T-helper 2 cell treated with Interferon-gamma antibody and Interleukin-4, amounts not matched to agents 100 ng/mL and 5 ng/mL, for 36 hours (primary cell): Measurements from ENCODE around the gene FGF16. TPM values are rescaled to one million over a fixed set of nuclear protein-coding genes. Genes with fewer than 3 reads are reported as not detected.
"Not testable (repeated sequence)": the region's sequence is repeated elsewhere in the genome, so short reads cannot be mapped to it uniquely, and the experiment has no call there.

ENCODE experiments used
- intact Hi-C: fragments of 100-400 bp; cut with micrococcal nuclease; formaldehyde crosslinking; loops from one replicate; pipeline ENCODE4 v1.15.1; 2023
- total RNA-seq: library from RNA; stranded (reverse); gene quantifications from 2 replicates; pipeline ENCODE4 v1.2.3, GENCODE V29; 2022

The FGF16 gene
- not detected in 2 replicates for total RNA-seq

DNA sequence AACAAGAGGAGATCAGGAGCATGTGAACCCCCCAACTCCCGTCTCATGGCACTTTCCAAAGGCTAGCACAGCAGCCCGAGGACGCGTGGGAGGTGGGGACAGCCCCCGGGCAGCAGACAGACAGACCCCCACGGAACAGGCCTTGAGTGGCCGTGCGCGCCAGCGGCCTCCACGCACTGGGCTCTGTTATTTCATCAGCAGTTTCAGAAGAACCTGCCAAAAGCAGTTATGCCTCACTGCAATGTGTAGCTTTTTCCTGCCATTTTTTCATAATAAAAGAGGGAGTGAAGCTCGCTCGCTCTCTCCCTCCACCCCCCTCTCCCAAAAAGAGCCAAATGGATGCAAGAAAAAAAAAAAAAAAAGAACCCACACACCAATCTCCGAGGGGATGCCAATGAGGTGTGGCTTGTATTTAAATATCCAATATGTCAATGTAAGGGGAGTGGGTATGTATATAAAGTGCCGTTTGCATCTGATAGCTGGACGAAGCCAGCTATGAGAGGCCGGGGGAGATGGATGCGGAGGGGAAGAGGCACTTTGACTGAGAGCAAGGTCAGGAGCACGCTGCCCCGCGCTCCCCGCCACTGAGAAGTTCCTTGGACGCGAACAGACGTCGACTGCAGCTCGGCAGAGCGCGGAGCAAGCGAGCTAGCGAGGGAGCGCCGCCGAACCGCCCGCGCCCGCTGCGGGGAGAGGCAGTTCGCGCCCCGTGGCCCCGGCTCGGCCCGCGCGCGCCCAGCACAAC is at the start of gene FGF16:
TSS of gene FGF16 (plus strand) at position 482 of the 745 bp plus-strand sequence. CDS start 286 bp downstream, outside the sequence.
- intact Hi-C loops: loop anchor here (10.0 kb wide), 1 partner anchor 448 kb away; the partner anchor contains the start of genes COX7B and MAGT1

DNA sequence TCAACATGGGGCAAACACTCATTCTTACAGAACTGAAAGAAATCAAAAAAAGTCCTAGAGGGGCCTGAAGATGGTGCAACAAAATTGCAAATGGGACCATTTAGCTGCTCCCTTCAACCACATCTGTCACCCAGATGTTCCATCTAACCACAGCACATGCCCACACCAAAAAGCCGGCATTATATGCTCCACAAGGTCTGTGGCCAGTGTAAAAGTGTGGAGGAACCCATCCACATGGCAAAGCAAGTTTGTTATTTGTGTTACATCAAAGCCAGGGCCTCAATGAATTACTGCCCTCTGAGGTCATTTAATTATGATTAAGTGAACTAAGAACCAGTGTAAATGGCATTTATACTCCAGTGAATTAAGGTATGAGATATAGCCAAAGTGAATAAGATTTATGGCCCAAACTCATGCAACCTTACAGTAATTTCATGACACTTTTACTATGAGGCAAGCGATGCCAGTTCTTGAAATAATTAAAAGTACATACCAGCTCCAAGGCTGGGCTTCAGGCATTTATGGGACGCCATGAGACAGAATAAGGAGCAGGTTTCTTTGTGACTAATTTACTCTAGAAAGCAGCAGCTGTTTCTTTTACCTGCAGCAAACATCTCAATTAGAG is 48.7 kb upstream of the FGF16 start:
- intact Hi-C loops: no loop called here

DNA sequence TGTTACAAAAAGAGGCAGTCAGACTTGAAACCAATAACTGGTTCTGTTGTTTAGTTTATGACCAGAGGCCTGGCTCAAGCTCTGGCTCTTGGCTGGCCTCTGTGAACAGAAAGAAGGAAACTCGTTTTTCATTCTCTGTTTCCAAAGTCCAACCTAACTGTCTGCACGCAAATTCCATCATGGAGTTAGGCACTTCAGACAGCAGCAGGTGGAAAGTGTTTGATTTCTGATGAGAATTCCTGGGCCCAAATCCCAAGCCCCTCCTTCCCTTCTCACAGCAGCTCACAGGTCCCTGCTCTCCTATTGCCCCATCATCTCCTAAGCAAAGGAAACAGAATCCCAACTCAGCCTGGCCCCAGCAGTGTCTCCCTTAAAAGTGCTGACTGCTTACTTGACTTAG is 42.8 kb upstream of the FGF16 start:
- intact Hi-C loops: no loop called here

DNA sequence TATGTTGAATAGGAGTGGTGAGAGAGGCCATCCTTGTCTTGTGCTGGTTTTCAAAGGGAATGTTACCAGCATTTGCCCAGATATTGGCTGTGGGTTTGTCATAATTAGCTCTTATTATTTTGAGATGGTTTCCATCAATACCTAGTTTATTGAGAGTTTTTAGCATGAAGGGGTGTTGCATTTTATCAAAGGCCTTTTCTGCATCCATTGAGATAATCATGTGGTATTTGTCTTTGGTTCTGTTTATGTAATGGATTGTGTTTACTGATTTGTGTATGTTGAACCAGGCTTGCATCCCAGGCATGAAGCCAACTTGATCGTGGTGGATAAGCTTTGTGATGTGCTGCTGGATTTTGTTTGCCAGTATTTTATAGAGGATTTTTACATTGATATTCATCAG is 39.4 kb upstream of the FGF16 start:
- intact Hi-C loops: not testable (repeated sequence)

DNA sequence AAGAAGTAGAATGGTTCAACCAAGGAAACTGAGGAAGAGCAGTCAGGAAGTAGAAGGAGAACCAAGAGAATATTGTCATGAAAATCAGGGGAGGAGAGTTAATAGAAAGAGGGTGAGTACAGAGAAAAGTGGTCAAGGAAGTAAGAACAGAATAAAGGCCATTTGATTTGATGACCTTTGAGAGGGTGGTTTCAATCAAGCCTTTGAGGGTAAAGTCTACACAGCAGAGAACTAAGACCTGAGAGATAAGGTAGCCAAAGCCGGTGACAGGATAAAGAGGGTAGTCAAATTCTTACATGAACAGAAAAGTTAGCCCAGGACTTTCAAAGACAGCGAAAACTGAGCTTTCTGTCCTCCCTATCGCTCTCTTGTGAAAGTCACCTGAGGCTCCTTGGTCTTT is 34.6 kb upstream of the FGF16 start:
- intact Hi-C loops: no loop called here

DNA sequence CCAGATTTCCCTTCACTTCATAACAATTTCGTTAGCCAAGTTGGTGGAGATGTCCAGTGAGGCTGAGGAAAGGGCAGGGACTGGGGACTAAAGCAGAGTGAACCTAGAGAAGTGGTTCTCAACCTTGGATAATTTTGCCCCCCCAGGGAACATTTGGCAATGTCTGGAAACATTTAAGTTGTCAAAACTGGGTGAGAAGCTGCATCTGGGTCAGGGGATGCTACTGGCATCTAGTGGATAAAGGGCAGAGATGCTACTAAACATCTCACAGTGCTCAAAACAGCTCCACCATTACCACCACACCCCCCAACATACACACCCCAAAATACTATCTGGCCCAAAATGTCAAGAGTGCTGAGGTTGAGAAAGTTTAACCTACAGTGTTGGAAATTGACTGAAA is 32.0 kb upstream of the FGF16 start:
- intact Hi-C loops: no loop called here

DNA sequence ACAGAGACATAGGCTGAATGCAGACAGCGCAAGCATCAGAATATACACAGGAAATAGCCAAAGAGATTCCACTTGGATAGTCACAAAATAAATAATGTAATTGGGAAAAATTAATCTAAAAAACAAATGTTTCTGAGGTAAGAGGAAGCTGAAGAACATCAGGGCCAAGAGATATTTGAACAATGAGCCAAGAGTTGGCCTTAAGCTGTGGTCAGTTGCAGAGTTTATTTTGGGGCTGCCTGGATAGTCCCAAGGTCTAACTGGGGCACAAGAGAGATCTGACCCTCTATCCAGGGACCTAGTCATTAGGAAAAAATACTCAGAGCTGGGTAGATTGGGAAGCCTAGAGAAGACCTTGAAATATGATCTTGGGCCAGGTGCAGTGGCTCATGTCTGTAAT is 31.3 kb upstream of the FGF16 start:
- intact Hi-C loops: no loop called here

DNA sequence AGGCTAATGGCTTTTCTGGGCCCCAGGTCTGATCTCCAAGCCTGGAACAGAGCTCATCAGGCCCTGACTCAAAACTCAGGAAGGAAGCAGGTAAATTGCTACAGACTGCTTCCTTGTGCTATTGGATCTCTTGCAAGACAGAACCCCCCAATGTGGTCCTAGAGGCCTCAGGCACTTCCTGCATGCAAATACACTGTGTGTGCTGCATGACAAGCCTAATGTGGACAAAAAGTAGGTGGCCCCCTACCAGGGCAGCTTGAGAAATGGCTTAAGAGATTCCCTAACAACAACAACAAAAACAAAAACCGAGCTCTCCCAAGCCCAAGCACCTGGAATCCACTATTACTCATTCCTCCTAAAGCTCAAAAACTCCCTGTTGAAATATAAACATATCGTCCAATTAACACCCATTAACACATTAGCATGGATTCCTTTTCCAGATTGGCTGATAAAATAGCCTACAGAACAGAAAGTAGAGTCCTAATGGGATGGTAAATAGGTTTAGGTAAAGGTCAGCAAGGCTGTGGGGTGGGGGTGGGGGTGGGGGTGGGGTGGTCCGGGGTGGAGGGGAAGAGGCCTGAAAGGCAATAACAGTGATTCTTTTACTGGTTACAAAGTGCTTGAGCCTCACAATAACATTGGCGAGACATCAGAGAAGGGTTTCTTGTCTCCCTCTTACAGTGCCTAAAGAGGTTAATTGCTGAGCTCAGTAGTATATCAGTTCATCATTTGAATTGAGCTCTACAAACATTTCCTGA is 24.1 kb upstream of the FGF16 start:
- intact Hi-C loops: no loop called here

DNA sequence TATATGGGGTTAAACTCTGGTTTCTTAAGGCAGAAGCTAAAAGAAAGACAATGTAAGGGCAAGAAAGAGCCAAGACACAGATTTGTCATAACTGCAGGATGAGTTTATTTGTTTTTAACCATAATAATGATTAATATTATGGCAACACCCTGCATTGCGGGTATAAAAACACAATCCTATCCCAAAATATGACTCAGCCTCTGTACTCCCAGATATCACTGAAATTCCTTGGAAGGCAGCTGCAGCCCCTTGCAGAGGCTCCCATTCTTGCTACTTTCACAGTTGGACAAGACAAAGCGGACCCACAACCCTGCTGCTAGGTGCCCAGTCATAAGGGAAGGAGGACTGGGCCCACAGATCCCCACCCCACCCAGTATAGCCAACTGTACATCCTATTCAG is 20.4 kb upstream of the FGF16 start:
- intact Hi-C loops: no loop called here

DNA sequence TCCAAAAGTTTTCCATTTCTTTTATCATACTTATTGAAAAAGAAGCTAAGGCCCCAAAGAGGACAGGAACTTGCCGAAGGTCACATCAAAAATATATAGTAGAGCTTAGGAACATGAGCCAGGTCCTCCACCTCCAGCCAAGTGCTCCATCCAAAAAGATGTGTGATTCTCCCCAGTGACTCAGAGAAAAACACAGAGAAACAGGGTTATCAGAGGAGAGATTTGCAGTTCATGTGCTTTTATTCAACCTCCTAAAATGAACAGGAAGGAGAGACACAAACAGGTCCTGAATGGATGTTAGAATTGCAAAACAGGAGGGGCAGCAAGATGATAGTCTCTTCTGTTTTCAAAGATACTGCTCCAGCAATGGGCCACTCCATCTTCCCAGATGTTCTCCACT is 19.6 kb upstream of the FGF16 start:
- intact Hi-C loops: no loop called here

DNA sequence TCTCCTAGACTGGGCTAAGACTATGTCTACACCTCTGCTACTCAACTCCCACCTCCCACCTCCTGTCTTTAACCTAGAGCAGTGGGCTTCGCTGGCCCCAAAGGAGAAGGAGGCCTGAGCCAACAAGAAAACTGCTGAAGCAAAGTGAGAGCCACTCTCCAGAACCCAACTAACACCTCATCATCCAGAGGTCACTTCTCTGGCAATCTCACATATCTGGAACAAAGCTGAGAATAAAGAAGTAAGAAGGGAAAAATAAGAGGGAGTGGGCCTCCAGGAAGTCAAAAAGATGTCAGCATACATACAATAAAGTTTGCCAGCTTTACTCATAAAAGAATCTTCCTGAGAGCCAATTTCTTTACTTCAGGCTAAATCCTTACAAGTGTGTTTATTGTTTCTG is 18.6 kb upstream of the FGF16 start:
- intact Hi-C loops: no loop called here

DNA sequence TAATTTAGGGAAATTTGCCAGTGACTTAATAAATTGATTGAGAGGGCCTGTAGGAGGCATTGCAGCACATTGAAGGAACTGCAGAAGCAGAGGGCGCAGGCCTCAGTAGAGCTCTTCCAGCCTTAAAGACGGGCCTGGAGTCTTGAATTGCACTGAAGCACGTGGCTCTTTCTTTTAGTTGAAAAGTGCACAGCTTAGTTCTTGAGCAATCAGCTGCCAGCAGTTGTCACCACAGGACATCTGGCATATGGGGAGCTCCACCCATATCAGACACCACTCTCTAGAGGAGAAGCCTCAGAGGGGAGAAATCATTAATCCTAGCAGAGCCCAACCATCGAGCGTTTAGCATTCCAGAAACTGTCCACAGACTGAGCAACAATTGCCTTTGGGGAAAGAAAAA is 16.0 kb upstream of the FGF16 start:
- intact Hi-C loops: no loop called here

DNA sequence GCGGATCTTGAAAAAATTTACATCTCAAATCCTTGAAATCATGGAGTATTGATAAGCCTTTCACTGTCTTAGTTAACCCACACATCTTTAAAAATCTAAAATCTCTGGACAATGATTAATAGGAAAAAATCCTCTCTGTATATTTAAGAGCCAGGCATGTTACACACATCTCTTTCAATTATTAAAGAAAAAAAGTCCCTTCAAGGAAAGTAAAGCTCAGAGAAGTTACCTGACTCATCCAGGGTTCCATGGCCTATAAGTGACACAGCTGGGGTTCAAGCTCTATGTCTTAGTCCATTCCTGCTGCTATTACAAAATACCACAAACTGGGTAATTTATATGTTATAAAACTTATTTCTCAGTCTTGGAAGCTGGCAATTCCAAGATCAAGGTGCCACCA is 14.2 kb upstream of the FGF16 start:
- intact Hi-C loops: no loop called here

DNA sequence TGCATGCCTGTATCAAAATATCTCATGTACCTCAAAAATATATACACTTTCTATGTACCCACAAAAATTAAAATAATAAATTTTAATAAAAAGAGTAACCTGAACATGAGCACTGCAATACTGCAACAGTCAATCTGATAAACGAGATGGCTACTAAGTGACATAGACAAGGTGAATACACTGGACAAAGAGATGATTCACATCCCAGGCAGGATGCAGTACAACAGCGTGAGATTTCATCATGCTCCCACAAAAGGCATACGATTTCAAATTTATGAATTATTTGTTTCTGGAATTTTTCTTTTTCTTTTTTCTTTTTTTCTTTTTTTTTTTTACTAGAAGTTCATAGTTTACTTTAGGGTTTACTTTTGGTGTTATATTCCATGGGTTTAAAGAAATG is 12.2 kb upstream of the FGF16 start:
- intact Hi-C loops: no loop called here

DNA sequence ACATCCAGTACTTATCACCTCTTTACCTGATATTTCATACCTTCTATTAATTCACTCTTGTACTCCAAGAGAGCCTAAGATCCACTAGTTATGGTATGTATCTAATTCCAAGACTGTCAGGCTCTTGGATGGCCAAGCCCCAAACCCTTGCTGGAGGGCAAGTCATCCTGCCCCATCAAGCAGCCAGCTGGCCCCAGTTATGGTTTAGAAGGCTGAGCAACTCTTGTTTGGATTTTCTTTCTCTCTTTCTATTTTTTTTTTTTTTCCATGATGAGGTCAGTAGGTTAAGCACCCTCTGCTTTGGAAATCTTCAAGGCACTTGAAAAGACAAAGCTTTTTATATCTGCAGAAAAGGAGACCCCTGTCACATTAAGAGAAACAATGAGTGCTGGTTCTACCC is 10.9 kb upstream of the FGF16 start:
- intact Hi-C loops: no loop called here

DNA sequence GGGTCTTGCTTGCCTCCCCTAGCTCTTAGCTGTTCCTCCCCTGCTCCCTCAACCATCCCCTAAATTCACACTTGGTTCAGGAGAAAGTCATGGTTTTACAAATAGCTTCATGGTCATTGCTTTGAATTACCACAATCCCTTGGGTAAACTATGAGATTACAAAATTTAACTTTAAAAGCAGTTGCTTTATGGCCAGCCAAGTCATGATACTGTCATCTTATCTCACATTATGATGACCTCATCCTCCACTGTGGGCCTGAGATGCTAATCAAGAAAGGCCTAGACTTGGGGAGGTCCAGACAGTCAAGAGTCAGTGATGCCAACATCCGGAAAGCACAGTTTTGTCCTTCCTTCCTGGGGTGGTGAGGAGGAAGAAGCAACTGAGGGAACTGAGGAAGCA is 10.5 kb upstream of the FGF16 start:
- intact Hi-C loops: no loop called here

DNA sequence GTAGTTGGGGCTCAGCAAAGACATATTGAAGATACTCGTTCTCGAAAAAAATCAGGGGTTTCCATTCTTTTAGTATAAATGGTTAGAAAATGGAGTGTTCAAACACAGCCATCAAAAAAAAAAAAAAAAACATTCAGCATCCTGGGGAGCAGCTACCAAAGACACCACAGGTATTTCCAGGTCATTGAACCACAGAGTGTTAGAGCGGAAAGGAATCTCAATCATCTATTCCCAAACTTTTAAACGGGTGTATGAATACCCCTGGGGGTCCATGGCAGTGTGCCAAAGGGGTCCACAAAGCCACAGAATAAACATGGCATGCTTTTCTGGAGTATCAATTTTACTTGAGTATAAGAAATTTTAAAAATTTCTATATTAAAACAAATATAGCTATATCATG is 6.9 kb upstream of the FGF16 start:
- intact Hi-C loops: loop anchor here (10.0 kb wide), 1 partner anchor 454 kb away; the partner anchor contains the start of genes COX7B and MAGT1

DNA sequence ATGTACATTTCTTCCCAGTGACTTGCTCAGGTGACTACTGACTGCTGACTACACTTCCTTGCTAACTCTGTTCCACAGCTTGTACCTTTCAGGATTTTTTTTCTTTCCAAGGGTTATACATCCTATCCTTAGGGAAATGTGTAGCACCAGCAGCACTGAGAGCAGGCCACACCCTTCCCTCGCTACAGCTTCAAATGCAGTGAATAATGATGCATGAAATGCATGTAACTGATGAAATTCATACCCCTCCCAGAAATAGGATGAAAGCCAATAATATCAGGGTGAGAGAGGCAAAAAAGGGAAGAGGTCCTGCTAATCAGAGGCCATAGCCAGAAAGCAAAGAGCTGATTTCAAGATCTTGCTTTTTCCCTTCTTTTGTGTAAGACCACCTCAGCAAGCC is 6.2 kb upstream of the FGF16 start:
- intact Hi-C loops: loop anchor here (10.0 kb wide), 1 partner anchor 454 kb away; the partner anchor contains the start of genes COX7B and MAGT1

DNA sequence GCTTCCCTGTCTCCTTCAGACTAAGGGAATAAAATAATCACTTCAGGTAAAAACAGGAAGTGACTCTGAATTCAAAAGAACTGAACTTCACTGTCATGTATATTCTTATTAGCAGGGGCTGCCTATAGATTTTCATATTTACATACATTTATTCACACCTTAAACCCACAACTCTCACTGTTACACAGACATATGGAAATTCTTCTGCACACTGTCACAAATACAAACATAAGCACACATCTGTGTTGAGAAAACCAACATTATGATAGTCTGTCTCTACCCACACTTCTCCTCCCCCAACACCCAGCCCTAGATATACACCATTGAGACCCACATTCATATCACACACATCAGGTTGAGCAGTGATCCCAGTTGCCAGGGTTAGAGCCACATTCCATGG is 5.7 kb upstream of the FGF16 start:
- intact Hi-C loops: loop anchor here (10.0 kb wide), 1 partner anchor 453 kb away; the partner anchor contains the start of genes COX7B and MAGT1

DNA sequence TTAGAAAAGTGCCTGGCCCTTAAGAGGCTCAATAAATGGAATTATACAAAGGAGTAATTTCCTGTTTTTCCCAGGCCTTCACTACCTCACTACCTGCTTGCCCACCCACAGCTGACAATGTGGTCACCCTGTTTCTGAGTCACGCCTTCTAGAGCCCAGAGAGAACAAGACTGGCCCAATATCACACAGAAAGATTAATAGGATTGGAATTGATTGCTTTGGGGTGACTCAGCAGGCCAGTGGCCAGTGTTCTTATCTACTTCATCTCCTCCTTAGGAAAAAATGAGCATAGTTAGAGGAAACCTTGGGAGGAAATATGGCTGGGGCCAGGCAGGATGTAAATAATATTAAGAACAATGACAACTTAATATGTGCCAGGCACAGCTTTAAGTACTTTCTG is 4.5 kb upstream of the FGF16 start:
- intact Hi-C loops: loop anchor here (10.0 kb wide), 1 partner anchor 452 kb away; the partner anchor contains the start of genes COX7B and MAGT1

DNA sequence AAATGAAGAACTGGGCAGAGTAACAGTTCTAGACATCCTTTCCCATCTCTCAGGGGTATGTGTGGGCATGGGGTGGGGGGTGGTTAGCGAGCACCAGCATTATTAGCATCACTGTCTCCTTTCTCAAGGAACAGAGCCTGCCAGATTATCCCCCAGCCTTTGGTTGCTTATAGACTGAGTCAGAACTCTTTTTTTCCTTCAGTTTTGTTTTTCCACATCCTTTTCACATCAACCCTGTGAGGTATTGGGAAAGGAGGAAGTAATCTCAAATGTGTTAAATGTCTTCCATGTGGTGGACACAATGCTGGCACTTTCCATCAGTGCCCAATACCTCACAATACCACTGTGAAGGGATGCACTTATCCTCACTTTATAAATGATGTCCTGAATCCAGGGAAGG is 3.1 kb upstream of the FGF16 start:
- intact Hi-C loops: loop anchor here (10.0 kb wide), 1 partner anchor 451 kb away; the partner anchor contains the start of genes COX7B and MAGT1

DNA sequence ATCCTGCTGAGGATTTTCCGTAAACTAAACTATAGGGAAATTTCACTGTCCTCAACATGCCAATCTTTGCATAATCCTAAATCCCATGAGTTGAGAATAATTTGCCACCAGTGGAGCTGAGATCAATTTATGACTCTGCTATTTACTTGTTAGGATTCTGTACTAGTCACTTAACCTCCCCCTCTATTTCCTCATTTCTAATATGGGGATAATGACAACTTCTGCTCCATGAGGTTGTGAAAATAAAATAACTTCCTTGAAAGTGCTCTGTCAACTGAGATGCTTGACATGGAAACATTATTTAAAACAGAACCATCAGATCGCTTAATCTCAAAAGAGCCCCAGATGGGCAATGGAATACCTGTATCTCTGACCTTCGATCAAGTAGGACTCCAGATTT is 2.6 kb upstream of the FGF16 start:
- intact Hi-C loops: loop anchor here (10.0 kb wide), 1 partner anchor 450 kb away; the partner anchor contains the start of genes COX7B and MAGT1
